ENCODE results near the gene SMAD9.

The SMAD9 gene

DNA sequence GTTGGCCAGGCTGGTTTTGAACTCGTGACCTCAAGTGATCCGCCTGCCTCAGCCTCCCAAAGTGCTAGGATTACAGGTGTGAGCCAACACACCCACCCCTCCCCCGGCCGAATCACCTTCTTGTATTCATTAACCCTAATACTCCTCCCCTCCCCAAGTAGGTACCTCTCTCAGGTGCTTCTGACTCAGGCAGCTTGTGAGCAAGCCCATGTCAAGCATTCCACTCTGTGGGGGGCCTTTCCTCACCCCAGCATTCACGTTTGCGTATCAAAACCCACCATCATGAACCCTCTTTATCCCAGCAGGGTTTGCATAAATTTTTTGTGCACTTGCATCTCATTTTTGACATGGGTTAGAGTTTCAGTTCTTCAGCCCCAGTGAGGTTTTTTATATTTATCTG is 124.6 kb downstream of the SMAD9 start:
- Histone ChIP-seq H3K9me3 (ENCODE audit: control insufficient read depth in 2 of 2, low read length in 2 of 2) (no peaks in the 10 kb centered on the region), H3K27me3 (ENCODE audit: control insufficient read depth in 1 of 2, insufficient read depth in 2 of 2, low read length in 2 of 2) (no peaks in the 10 kb centered on the region), H3K27ac (ENCODE audit: low read length) (no peak overlapping the region), H3K4me1 (ENCODE audit: control insufficient read depth, insufficient read depth, low read length) (no peaks in the 10 kb centered on the region), H3K9ac (ENCODE audit: low read length in 2 of 2) (no peak overlapping the region), H3K36me3 (ENCODE audit: control insufficient read depth in 2 of 2, insufficient read depth in 2 of 2, low read length in 2 of 2) (no peaks in the 10 kb centered on the region), H3K4me3 (ENCODE audit: low read length in 2 of 2) (no peak overlapping the region)

Data from stomach smooth muscle (tissue), 2 donors.